GM12878 (cell line): ENCODE measurements around the gene CTIF.

Experiments used
- CHD1 ChIP-seq: IDR thresholded peaks from 2 replicates; pipeline ENCODE4 v1.6.1; 2012; ENCODE audit warnings: low read depth, low read length, improper control_type of control experiment
- CHD2 ChIP-seq: IDR thresholded peaks from 2 replicates; pipeline ENCODE4 v1.6.1; 2011; ENCODE audit warnings: low read depth, low read length, improper control_type of control experiment, borderline replicate concordance
- CTCF ChIP-seq, 3 experiments: IDR thresholded peaks in 2 of 3; conservative IDR thresholded peaks in 1 of 3; 2 replicates each; pipeline ENCODE4 v1.5.1; 2011; ENCODE audit warnings: low read depth in 3 of 3, low read length in 3 of 3, mild to moderate bottlenecking in 3 of 3, control low read depth in 2 of 3, moderate library complexity in 2 of 3, inconsistent platforms in 1 of 3, mixed read lengths in 1 of 3; ENCODE audit not compliant: control insufficient read depth in 2 of 3, insufficient read depth in 1 of 3; ENCODE audit errors: extremely low read depth in 1 of 3
- DPF2 ChIP-seq: fragments of 450-650 bp; IDR thresholded peaks from 2 replicates; pipeline ENCODE4 v1.6.1; 2017; ENCODE audit warnings: mild to moderate bottlenecking
- ESRRA ChIP-seq: IDR thresholded peaks from 2 replicates; pipeline ENCODE4 v1.6.1; 2012; ENCODE audit warnings: mild to moderate bottlenecking, low read length, improper control_type of control experiment
- POLR2AphosphoS5 ChIP-seq: IDR thresholded peaks from 2 replicates; pipeline ENCODE4 v1.6.1; 2011; ENCODE audit warnings: mild to moderate bottlenecking, low read length, inconsistent platforms
- SIN3A ChIP-seq: IDR thresholded peaks from 2 replicates; pipeline ENCODE4 v1.6.1; 2012; ENCODE audit warnings: low read depth, low read length, improper control_type of control experiment
- SP1 ChIP-seq: IDR thresholded peaks from one replicate; pipeline ENCODE4 v1.6.1; 2011; ENCODE audit warnings: low read depth, low read length
- TARDBP ChIP-seq: IDR thresholded peaks from 2 replicates; pipeline ENCODE4 v1.6.1; 2016; ENCODE audit warnings: borderline replicate concordance
- YY1 ChIP-seq: IDR thresholded peaks from 2 replicates; pipeline ENCODE4 v1.6.1; 2011; ENCODE audit warnings: low read depth, mild to moderate bottlenecking, low read length
- ZBTB33 ChIP-seq: fragments of 450-650 bp; IDR thresholded peaks from 2 replicates; pipeline ENCODE4 v1.6.1; 2017; ENCODE audit warnings: mild to moderate bottlenecking

- TF ChIP-seq ZBTB33: no peak
- no peak for TF ChIP-seq SIN3A
- no peak for TF ChIP-seq CTCF (IDR thresholded peaks at IDR 0.05 in 2 of 3, conservative IDR thresholded peaks at IDR 0.05 in 1 of 3; ENCODE audit: control insufficient read depth in 2 of 3, extremely low read depth in 1 of 3, insufficient read depth in 1 of 3, low read depth in 3 of 3, low read length in 3 of 3)
- no peak for TF ChIP-seq CHD1
- TF ChIP-seq ESRRA: no peak
- no peak for TF ChIP-seq SP1
- TF ChIP-seq CHD2: no peak
- TF ChIP-seq YY1: no peak
- TF ChIP-seq POLR2AphosphoS5: no peak
- TF ChIP-seq DPF2: no peak
- TF ChIP-seq TARDBP: no peak
Observed at GRCh38 chr18:48609114-48609513, 70.3 kb downstream of the CTIF start.
